ENCODE measurements around the gene CCSER1.
"Not testable (repeated sequence)": the region's sequence is repeated elsewhere in the genome, so short reads cannot be mapped to it uniquely, and the experiment has no call there.

Gene CCSER1

GRCh38 chr4:90458576-90458975 is 331.4 kb downstream of the CCSER1 start:
- DNase-seq (ENCODE audit: extremely low spot score) = no peak
- no peak for TF ChIP-seq CTCF (IDR thresholded peaks at IDR 0.05; ENCODE audit: control extremely low read depth, extremely low read depth, low read depth, missing control alignments)
- ChIA-PET CTCF (no interaction called here), POLR2A (no interaction called here)

- ChIA-PET POLR2A (no interaction called here), CTCF (no interaction called here)
- DNase-seq (ENCODE audit: extremely low spot score) = no peak
- no peak for TF ChIP-seq CTCF (IDR thresholded peaks at IDR 0.05; ENCODE audit: control extremely low read depth, extremely low read depth, low read depth, missing control alignments)
These were observed 347.3 kb downstream of the CCSER1 start for GRCh38 chr4:90474484-90474883.

GRCh38 chr4:90476019-90476418 is 348.8 kb downstream of the CCSER1 start:
- CTCF ChIA-PET = no interaction called here
- POLR2A ChIA-PET = no interaction called here
- no peak for DNase-seq (ENCODE audit: extremely low spot score)
- no peak for TF ChIP-seq CTCF (IDR thresholded peaks at IDR 0.05; ENCODE audit: control extremely low read depth, extremely low read depth, low read depth, missing control alignments)

- ChIA-PET CTCF (no interaction called here), POLR2A (no interaction called here)
- TF ChIP-seq CTCF (IDR thresholded peaks at IDR 0.05; ENCODE audit: control extremely low read depth, extremely low read depth, low read depth, missing control alignments) = no peak
- DNase-seq (ENCODE audit: extremely low spot score) = no peak
These were observed 349.4 kb downstream of the CCSER1 start for GRCh38 chr4:90476586-90476985.

- CTCF ChIA-PET; POLR2A ChIA-PET; DNase-seq (ENCODE audit: extremely low spot score): not testable (repeated sequence)
These were observed 357.7 kb downstream of the CCSER1 start for GRCh38 chr4:90484894-90485293.

DNA sequence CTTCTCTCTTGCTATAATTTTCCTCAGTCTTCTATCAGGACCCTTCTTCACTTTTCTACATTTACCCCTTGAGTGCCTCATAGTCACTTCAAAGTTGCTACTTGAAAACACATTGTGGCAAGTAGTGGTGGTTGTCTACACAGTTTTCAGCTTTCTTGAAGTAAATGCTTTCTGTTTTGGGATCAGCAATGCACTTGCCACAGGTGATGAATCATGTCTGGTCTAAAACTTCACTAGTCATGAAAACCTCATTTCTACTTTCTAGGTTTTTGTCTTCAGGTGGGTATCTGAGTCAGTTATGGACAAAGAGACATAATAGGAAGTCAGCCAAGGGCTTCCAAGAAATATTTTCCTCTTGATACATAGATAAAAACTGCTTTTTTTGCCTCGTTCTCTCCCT is 359.2 kb downstream of the CCSER1 start:
- DNase-seq (ENCODE audit: extremely low spot score) = no peak
- TF ChIP-seq CTCF (IDR thresholded peaks at IDR 0.05; ENCODE audit: control extremely low read depth, extremely low read depth, low read depth, missing control alignments) = no peak
- ChIA-PET POLR2A (no interaction called here), CTCF (no interaction called here)

DNA sequence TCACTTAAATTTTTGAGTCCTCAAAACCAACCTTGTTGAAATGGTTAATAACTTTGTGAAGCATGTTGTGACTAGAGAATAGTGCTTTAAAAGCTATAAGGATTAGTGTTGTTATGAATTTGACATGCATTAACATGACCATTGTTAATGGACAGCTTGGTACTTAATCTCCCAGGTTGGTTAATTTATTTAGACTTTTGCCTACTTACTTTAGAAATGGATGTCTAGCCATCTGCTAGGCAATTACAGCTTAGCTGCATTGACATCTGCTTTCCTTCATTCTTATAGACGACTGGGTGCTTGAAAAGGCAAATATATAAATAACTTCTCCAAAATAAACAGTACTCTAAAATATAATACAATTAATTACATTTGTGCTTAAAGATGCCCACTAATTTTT is 368.0 kb downstream of the CCSER1 start:
- ChIA-PET CTCF (interaction anchor here (1.0 kb wide), 1 partner anchor 16 kb away, joined by 3 read pairs; no protein-coding TSS in a partner anchor), POLR2A (no interaction called here)
- DNase-seq (ENCODE audit: extremely low spot score) = no peak
- no peak for TF ChIP-seq CTCF (IDR thresholded peaks at IDR 0.05; ENCODE audit: control extremely low read depth, extremely low read depth, low read depth, missing control alignments)
